WTC11 (cell line): ENCODE results near the gene EMC9.

Experiments
- ATF2 ChIP-seq: sonication (generic); formaldehyde crosslinking; IDR thresholded peaks from 2 replicates; pipeline ENCODE4 v1.8.1; 2022; ENCODE audit warnings: low read depth, missing genetic modification reagents, borderline replicate concordance
- ATF3 ChIP-seq: sonication (generic); formaldehyde crosslinking; conservative IDR thresholded peaks from 2 replicates; pipeline ENCODE4 v1.8.1; 2022; ENCODE audit warnings: mild to moderate bottlenecking, missing genetic modification reagents
- CREM ChIP-seq: sonication (generic); formaldehyde crosslinking; IDR thresholded peaks from 2 replicates; pipeline ENCODE4 v1.8.1; 2022; ENCODE audit warnings: mild to moderate bottlenecking, missing genetic modification reagents, moderate library complexity
- FOXP1 ChIP-seq: sonication (generic); formaldehyde crosslinking; IDR thresholded peaks from 2 replicates; pipeline ENCODE4 v1.8.0; 2022; ENCODE audit warnings: missing genetic modification reagents, mild to moderate bottlenecking, moderate library complexity, borderline replicate concordance
- JAZF1 ChIP-seq: fragments of 250-450 bp; sonication (Bioruptor Pico); IDR thresholded peaks from 2 replicates; pipeline ENCODE4 v1.9.0; 2021; ENCODE audit warnings: moderate library complexity, mild to moderate bottlenecking, inconsistent platforms
- JUN ChIP-seq: sonication (generic); formaldehyde crosslinking; IDR thresholded peaks from 2 replicates; pipeline ENCODE4 v1.8.0; 2023; ENCODE audit warnings: mild to moderate bottlenecking, missing genetic modification reagents
- RORB ChIP-seq: fragments of 250-450 bp; sonication (Bioruptor Pico); IDR thresholded peaks from 2 replicates; pipeline ENCODE4 v1.9.0; 2021; ENCODE audit warnings: mild to moderate bottlenecking
- SP1 ChIP-seq: sonication (generic); formaldehyde crosslinking; conservative IDR thresholded peaks from 2 replicates; pipeline ENCODE4 v1.8.1; 2022; ENCODE audit warnings: missing genetic modification reagents
- TEAD1 ChIP-seq: sonication (generic); formaldehyde crosslinking; IDR thresholded peaks from 2 replicates; pipeline ENCODE4 v1.8.0; 2022; ENCODE audit warnings: mild to moderate bottlenecking, missing genetic modification reagents
- ZNF671 ChIP-seq: fragments of 250-450 bp; sonication (Bioruptor Pico); IDR thresholded peaks from 2 replicates; pipeline ENCODE4 v1.8.0; 2021; ENCODE audit warnings: mild to moderate bottlenecking
- TF ChIP-seq, protein P1 (sequence below): fragments of 200-600 bp; IDR thresholded peaks from 2 replicates; pipeline ENCODE4 v1.8.0; 2022; ENCODE audit warnings: antibody characterized with exemption
- TF ChIP-seq, protein P2 (sequence below): sonication (generic); formaldehyde crosslinking; IDR thresholded peaks from 2 replicates; pipeline ENCODE4 v1.8.0; 2022; ENCODE audit warnings: mild to moderate bottlenecking, missing genetic modification reagents
- TF ChIP-seq, protein P3 (sequence below): sonication (generic); formaldehyde crosslinking; IDR thresholded peaks from 2 replicates; pipeline ENCODE4 v1.8.0; 2022; ENCODE audit warnings: mild to moderate bottlenecking, missing genetic modification reagents

GRCh38 chr14:24159777-24160498, 18.5 kb upstream of the EMC9 start:
- TF ChIP-seq, protein P1, sequence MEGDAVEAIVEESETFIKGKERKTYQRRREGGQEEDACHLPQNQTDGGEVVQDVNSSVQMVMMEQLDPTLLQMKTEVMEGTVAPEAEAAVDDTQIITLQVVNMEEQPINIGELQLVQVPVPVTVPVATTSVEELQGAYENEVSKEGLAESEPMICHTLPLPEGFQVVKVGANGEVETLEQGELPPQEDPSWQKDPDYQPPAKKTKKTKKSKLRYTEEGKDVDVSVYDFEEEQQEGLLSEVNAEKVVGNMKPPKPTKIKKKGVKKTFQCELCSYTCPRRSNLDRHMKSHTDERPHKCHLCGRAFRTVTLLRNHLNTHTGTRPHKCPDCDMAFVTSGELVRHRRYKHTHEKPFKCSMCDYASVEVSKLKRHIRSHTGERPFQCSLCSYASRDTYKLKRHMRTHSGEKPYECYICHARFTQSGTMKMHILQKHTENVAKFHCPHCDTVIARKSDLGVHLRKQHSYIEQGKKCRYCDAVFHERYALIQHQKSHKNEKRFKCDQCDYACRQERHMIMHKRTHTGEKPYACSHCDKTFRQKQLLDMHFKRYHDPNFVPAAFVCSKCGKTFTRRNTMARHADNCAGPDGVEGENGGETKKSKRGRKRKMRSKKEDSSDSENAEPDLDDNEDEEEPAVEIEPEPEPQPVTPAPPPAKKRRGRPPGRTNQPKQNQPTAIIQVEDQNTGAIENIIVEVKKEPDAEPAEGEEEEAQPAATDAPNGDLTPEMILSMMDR = no peak
- TF ChIP-seq SP1 (CRISPR knock-in tag) = no peak
- no peak for TF ChIP-seq JUN (CRISPR knock-in tag)
- TF ChIP-seq, protein P2, sequence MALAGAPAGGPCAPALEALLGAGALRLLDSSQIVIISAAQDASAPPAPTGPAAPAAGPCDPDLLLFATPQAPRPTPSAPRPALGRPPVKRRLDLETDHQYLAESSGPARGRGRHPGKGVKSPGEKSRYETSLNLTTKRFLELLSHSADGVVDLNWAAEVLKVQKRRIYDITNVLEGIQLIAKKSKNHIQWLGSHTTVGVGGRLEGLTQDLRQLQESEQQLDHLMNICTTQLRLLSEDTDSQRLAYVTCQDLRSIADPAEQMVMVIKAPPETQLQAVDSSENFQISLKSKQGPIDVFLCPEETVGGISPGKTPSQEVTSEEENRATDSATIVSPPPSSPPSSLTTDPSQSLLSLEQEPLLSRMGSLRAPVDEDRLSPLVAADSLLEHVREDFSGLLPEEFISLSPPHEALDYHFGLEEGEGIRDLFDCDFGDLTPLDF = no peak
- no peak for TF ChIP-seq FOXP1 (CRISPR knock-in tag)
- TF ChIP-seq ATF3 (CRISPR knock-in tag) = no peak
- TF ChIP-seq TEAD1 = no peak
- TF ChIP-seq, protein P3, sequence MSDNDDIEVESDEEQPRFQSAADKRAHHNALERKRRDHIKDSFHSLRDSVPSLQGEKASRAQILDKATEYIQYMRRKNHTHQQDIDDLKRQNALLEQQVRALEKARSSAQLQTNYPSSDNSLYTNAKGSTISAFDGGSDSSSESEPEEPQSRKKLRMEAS (CRISPR knock-in tag) = no peak
- no peak for TF ChIP-seq ZNF671 (CRISPR knock-in tag)
- TF ChIP-seq CREM (CRISPR knock-in tag) = no peak
- TF ChIP-seq JAZF1 (CRISPR knock-in tag) = no peak
- no peak for TF ChIP-seq RORB (CRISPR knock-in tag)
- TF ChIP-seq ATF2 = no peak
